Glutamatergic neuron (in vitro differentiated cells): ENCODE measurements around the gene TEX48. TPM values are rescaled to one million over a fixed set of nuclear protein-coding genes. Genes with fewer than 3 reads are reported as not detected.

Experiments
- DNase-seq: peaks from one replicate; pipeline ENCODE4 v3.0.0; 2022
- H3K27ac Mint-ChIP-seq: one replicate; pipeline ENCODE4 v1.8.0; 2020; ENCODE audit warnings: mild to moderate bottlenecking, mixed read lengths, inconsistent platforms; ENCODE audit not compliant: unreplicated experiment
- H3K27me3 Mint-ChIP-seq: one replicate; pipeline ENCODE4 v1.8.0; 2020; ENCODE audit warnings: mild to moderate bottlenecking, moderate library complexity, mixed read lengths, inconsistent platforms; ENCODE audit not compliant: unreplicated experiment
- H3K36me3 Mint-ChIP-seq: one replicate; pipeline ENCODE4 v1.8.0; 2020; ENCODE audit warnings: mild to moderate bottlenecking, mixed read lengths, inconsistent platforms; ENCODE audit not compliant: unreplicated experiment
- H3K4me1 Mint-ChIP-seq: one replicate; pipeline ENCODE4 v1.8.0; 2020; ENCODE audit warnings: mild to moderate bottlenecking, low read depth, mixed read lengths, inconsistent platforms; ENCODE audit not compliant: unreplicated experiment
- H3K4me3 Mint-ChIP-seq: one replicate; pipeline ENCODE4 v1.8.0; 2020; ENCODE audit warnings: mild to moderate bottlenecking, mixed read lengths, inconsistent platforms; ENCODE audit not compliant: unreplicated experiment
- H3K9me3 Mint-ChIP-seq: one replicate; pipeline ENCODE4 v1.8.0; 2020; ENCODE audit warnings: mild to moderate bottlenecking, moderate library complexity, mixed read lengths, inconsistent platforms; ENCODE audit not compliant: unreplicated experiment
- CTCF ChIP-seq: fragments of 200-600 bp; sonication (generic); IDR thresholded peaks from one replicate; pipeline ENCODE4 v1.5.0; 2021; ENCODE audit not compliant: partially characterized antibody, unreplicated experiment
- total RNA-seq: library from RNA; stranded (reverse); fragmentation: NEBNext Ultra II Directional; extraction: Animal tissue kit (Norgen Biotek cat#: 25700); gene quantifications from one replicate; pipeline ENCODE4 v1.2.1, GENCODE V29; 2021; ENCODE audit not compliant: unreplicated experiment

The TEX48 gene
- total RNA-seq, 1 donor from 2014 or later: not detected

DNA sequence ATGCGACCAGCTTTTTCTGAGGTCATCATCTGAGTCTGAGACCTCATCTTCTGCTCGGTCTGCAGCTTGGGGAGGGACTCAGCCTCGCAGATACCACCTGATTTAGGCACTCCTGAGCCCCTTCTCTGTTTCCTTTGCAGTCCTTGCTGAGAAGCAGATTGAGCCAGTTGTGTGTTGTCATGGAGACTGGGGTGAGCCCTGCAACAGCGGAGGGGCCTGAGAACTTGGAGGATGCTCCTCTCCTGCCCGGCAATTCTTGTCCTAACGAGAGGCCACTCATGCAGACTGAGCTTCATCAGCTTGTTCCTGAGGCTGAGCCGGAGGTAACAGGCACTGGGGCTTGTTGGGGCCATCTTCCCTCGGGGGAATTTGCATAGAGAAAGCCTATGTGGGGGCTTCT is 43.6 kb downstream of the TEX48 start:
- peaks cover 4% of the 10 kb centered on the region for H3K9me3 Mint-ChIP-seq
- no peak for TF ChIP-seq CTCF
- no peaks in the 10 kb centered on the region for H3K4me1 Mint-ChIP-seq
- H3K4me3 Mint-ChIP-seq: no peak overlapping the region
- H3K27ac Mint-ChIP-seq: no peak overlapping the region
- peaks cover 5% of the 10 kb centered on the region for H3K27me3 Mint-ChIP-seq
- no peak for DNase-seq
- no peaks in the 10 kb centered on the region for H3K36me3 Mint-ChIP-seq

DNA sequence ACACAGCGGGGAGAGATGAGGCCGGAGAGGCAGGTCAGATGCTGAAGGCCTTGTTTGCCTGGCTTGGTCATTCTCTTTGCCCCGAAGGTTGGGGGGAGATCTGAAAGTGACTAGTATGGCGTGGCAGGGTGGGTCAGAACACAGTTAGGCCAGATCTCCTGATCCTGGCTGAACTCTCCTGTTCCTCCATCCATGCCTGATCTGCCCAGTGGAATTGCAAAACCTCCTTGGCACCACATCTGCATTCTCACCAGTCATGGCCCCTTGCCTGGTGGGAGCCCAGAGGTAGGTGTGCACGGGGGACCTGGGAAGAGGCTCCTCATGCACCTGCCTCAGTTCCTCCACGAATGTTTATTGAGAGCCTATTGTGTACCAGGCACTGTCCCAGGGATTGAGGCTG is 47.6 kb downstream of the TEX48 start:
- peaks cover 5% of the 10 kb centered on the region for H3K27me3 Mint-ChIP-seq
- H3K9me3 Mint-ChIP-seq: peaks cover 4% of the 10 kb centered on the region
- no peak overlapping the region for H3K4me3 Mint-ChIP-seq
- no peaks in the 10 kb centered on the region for H3K4me1 Mint-ChIP-seq
- no peak overlapping the region for H3K27ac Mint-ChIP-seq
- no peaks in the 10 kb centered on the region for H3K36me3 Mint-ChIP-seq
- TF ChIP-seq CTCF: no peak
- DNase-seq: no peak

GRCh38 chr9:114633438-114634089 is 48.4 kb downstream of the TEX48 start:
- DNase-seq: no peak
- H3K27me3 Mint-ChIP-seq: peaks cover 5% of the 10 kb centered on the region
- no peak overlapping the region for H3K4me3 Mint-ChIP-seq
- no peak overlapping the region for H3K27ac Mint-ChIP-seq
- no peak for TF ChIP-seq CTCF
- H3K4me1 Mint-ChIP-seq: no peaks in the 10 kb centered on the region
- H3K36me3 Mint-ChIP-seq: no peaks in the 10 kb centered on the region
- peaks cover 4% of the 10 kb centered on the region for H3K9me3 Mint-ChIP-seq

- no peak overlapping the region for H3K4me3 Mint-ChIP-seq
- peaks cover 4% of the 10 kb centered on the region for H3K9me3 Mint-ChIP-seq
- no peaks in the 10 kb centered on the region for H3K36me3 Mint-ChIP-seq
- peaks cover 3% of the 10 kb centered on the region for H3K27me3 Mint-ChIP-seq
- no peak overlapping the region for H3K27ac Mint-ChIP-seq
- no peak for TF ChIP-seq CTCF
- no peak for DNase-seq
- peaks cover 2% of the 10 kb centered on the region for H3K4me1 Mint-ChIP-seq
Measured at GRCh38 chr9:114631166-114631565, 50.8 kb downstream of the TEX48 start.

GRCh38 chr9:114629563-114630090 is 52.4 kb downstream of the TEX48 start:
- no peaks in the 10 kb centered on the region for H3K9me3 Mint-ChIP-seq
- no peaks in the 10 kb centered on the region for H3K36me3 Mint-ChIP-seq
- no peak overlapping the region for H3K4me3 Mint-ChIP-seq
- no peak for TF ChIP-seq CTCF
- no peak overlapping the region for H3K27ac Mint-ChIP-seq
- DNase-seq: no peak
- peaks cover 2% of the 10 kb centered on the region for H3K4me1 Mint-ChIP-seq
- peaks cover 1% of the 10 kb centered on the region for H3K27me3 Mint-ChIP-seq
